Transverse colon (tissue), 4 donors: ENCODE measurements around the gene TMEM156.

Experiments used
- CTCF ChIP-seq, 5 experiments: fragments of 200-600 bp in 3 of 5; fragments of 450-650 bp in 2 of 5; sonication (generic) in 3 of 5; IDR thresholded peaks; 1 replicate in 2 of 5; 2 replicates in 3 of 5; pipeline ENCODE4 v1.5.1; 2016 to 2017; ENCODE audit warnings: antibody characterized with exemption in 5 of 5, inconsistent platforms in 3 of 5, mild to moderate bottlenecking in 2 of 5, moderate library complexity in 1 of 5
- POLR2AphosphoS5 ChIP-seq, 3 donors: sonication (generic); formaldehyde crosslinking; IDR thresholded peaks; one replicate each; pipeline ENCODE4 v1.6.1; 2016; ENCODE audit warnings: antibody characterized with exemption in 3 of 3

- TF ChIP-seq CTCF (IDR thresholded peaks at IDR 0.05) = no peak
- TF ChIP-seq POLR2AphosphoS5 (IDR thresholded peaks at IDR 0.05) = no peak
Observed at GRCh38 chr4:38919494-38919893, 112.7 kb downstream of the TMEM156 start.
